GM12891 (cell line): ENCODE results near the gene TMEM119.

Source experiments
- POLR2AphosphoS5 ChIP-seq: IDR thresholded peaks from 2 replicates; pipeline ENCODE4 v1.6.1; 2011; ENCODE audit warnings: low read depth, low read length, control low read depth
- TAF1 ChIP-seq: IDR thresholded peaks from 2 replicates; pipeline ENCODE4 v1.6.1; 2011; ENCODE audit warnings: low read depth, low read length, control low read depth

GRCh38 chr12:108559007-108559655 is 38.8 kb downstream of the TMEM119 start:
- no peak for TF ChIP-seq TAF1
- no peak for TF ChIP-seq POLR2AphosphoS5
